Raji (cell line): ENCODE results near the gene KIAA0930.

ENCODE experiments used
- POLR2A ChIP-seq: IDR thresholded peaks from 2 replicates; pipeline ENCODE4 v1.6.1; 2011; ENCODE audit warnings: low read depth, low read length, control low read depth; ENCODE audit not compliant: insufficient read depth

Gene KIAA0930

GRCh38 chr22:45203150-45203951, 37.3 kb downstream of the KIAA0930 start:
- no peak for TF ChIP-seq POLR2A

- TF ChIP-seq POLR2A: no peak
These were observed 38.2 kb downstream of the KIAA0930 start for GRCh38 chr22:45202333-45203149.

GRCh38 chr22:45201678-45202332, 38.9 kb downstream of the KIAA0930 start:
- TF ChIP-seq POLR2A: no peak

GRCh38 chr22:45200860-45201511, 39.7 kb downstream of the KIAA0930 start:
- TF ChIP-seq POLR2A: no peak

- TF ChIP-seq POLR2A: no peak
These were observed 40.5 kb downstream of the KIAA0930 start for GRCh38 chr22:45200230-45200629.

- no peak for TF ChIP-seq POLR2A
These were observed 41.0 kb downstream of the KIAA0930 start for GRCh38 chr22:45199723-45200122.

- no peak for TF ChIP-seq POLR2A
These were observed 42.3 kb downstream of the KIAA0930 start for GRCh38 chr22:45198463-45198795.

- no peak for TF ChIP-seq POLR2A
These were observed 42.9 kb downstream of the KIAA0930 start for GRCh38 chr22:45197606-45198462.

- no peak for TF ChIP-seq POLR2A
These were observed 43.6 kb downstream of the KIAA0930 start for GRCh38 chr22:45196926-45197605.

GRCh38 chr22:45196308-45196707, 44.4 kb downstream of the KIAA0930 start:
- no peak for TF ChIP-seq POLR2A

- no peak for TF ChIP-seq POLR2A
These were observed 45.1 kb downstream of the KIAA0930 start for GRCh38 chr22:45195616-45196015.

GRCh38 chr22:45194686-45195085, 46.0 kb downstream of the KIAA0930 start:
- TF ChIP-seq POLR2A: no peak

- no peak for TF ChIP-seq POLR2A
These were observed 48.0 kb downstream of the KIAA0930 start for GRCh38 chr22:45192701-45193187.

GRCh38 chr22:45190202-45190872, 50.4 kb downstream of the KIAA0930 start:
- TF ChIP-seq POLR2A: no peak

GRCh38 chr22:45188779-45189178, 51.9 kb downstream of the KIAA0930 start:
- no peak for TF ChIP-seq POLR2A
